K562 (cell line): ENCODE results near the gene SRP54. TPM values are rescaled to one million over a fixed set of nuclear protein-coding genes. Genes with fewer than 3 reads are reported as not detected.
A peak's percentile ranks its signal among the peaks of the same experiment; 100 is the strongest.

ENCODE experiments used
- ATAC-seq: fragments of 200-7000 bp; cut with Tn5 transposase; 3 replicates; pipeline ENCODE4 v1.9.1; 2020; ENCODE audit warnings: moderate library complexity
- Bru-seq: library from RNA; stranded (reverse); fragments of 400-500 nt; gene quantifications from one replicate; lab custom pipeline; 2021; lab: Mats Ljungman, UMichigan
- BruChase-seq, 2 experiments: library from RNA; stranded (reverse); fragments of 400-500 nt; gene quantifications; one replicate each; lab custom pipeline; 2021; lab: Mats Ljungman, UMichigan
- BruUV-seq: library from RNA; stranded (reverse); fragments of 400-500 nt; replicated peaks from 2 replicates; lab custom pipeline; 2021; lab: Mats Ljungman, UMichigan
- CTCF ChIA-PET: fragments of 300-600 bp; formaldehyde crosslinking; extraction: SDS; loops from one replicate; lab custom pipeline; 2021; ENCODE audit warnings: low intra/inter-chr PET ratio; lab: Yijun Ruan, JAX
- POLR2A ChIA-PET: fragments of 300-600, 350-650 bp; sonication (Branson Sonifier 250); formaldehyde crosslinking; extraction: SDS; loops from one replicate; lab custom pipeline; 2021; ENCODE audit warnings: antibody characterized with exemption, inconsistent platforms; lab: Yijun Ruan, JAX
- DNase-seq, 4 experiments: peaks; one replicate each; pipeline versions ENCODE4 v3.0.0 to v3.0.0-alpha.2; 2011 to 2018; ENCODE audit warnings: low spot score in 3 of 4, mixed read lengths in 3 of 4; ENCODE audit errors: extremely low read depth in 1 of 4
- FAIRE-seq: peaks from 2 replicates; lab custom pipeline; 2011; peaks lifted over from hg19 to GRCh38; lab: Jason Lieb, UNC
- H2AFZ ChIP-seq: 2 replicates; pipeline ENCODE4 v1.6.0; 2011; ENCODE audit warnings: low read depth, low read length, control low read depth, inconsistent platforms
- H3K27ac ChIP-seq: fragments of 200-600 bp; 3 replicates; pipeline ENCODE4 v1.8.0; 2011; ENCODE audit warnings: low read depth, mild to moderate bottlenecking, control low read depth, inconsistent platforms, low read length, moderate library complexity, mixed read lengths; ENCODE audit errors: extremely low read depth
- H3K27me3 ChIP-seq, 2 experiments: fragments of 300-600 bp in 1 of 2; 2 replicates in 1 of 2; 3 replicates in 1 of 2; pipeline versions ENCODE4 v1.6.0 to v1.8.0; 2011; ENCODE audit warnings: inconsistent platforms in 2 of 2, low read length in 2 of 2, mild to moderate bottlenecking in 1 of 2, mixed read lengths in 1 of 2, moderate library complexity in 1 of 2; ENCODE audit not compliant: control insufficient read depth in 2 of 2, insufficient read depth in 2 of 2
- H3K36me3 ChIP-seq: fragments of 300-600 bp; 3 replicates; pipeline ENCODE4 v1.8.0; 2011; ENCODE audit warnings: mild to moderate bottlenecking, low read length, inconsistent platforms; ENCODE audit not compliant: control insufficient read depth, insufficient read depth
- H3K4me1 ChIP-seq, 2 experiments: fragments of 200-600 bp in 1 of 2; replicated peaks in 1 of 2; 2 replicates in 1 of 2; 3 replicates in 1 of 2; pipeline versions ENCODE4 v1.5.1 to v1.8.0; 2011; ENCODE audit warnings: inconsistent platforms in 2 of 2, low read length in 2 of 2, mild to moderate bottlenecking in 1 of 2, mixed read lengths in 1 of 2, moderate library complexity in 1 of 2; ENCODE audit not compliant: control insufficient read depth in 2 of 2, insufficient read depth in 2 of 2
- H3K4me2 ChIP-seq: 2 replicates; pipeline ENCODE4 v1.6.1; 2011; ENCODE audit warnings: low read length, control low read depth, inconsistent platforms, mixed read lengths; ENCODE audit not compliant: insufficient read depth
- H3K4me3 ChIP-seq: fragments of 200-600 bp; sonication (generic), shearing (Covaris generic); 2 replicates; pipeline ENCODE4 v1.5.1; 2016; ENCODE audit warnings: control low read depth, inconsistent platforms
- H3K79me2 ChIP-seq: fragments of 200-600 bp; 3 replicates; pipeline ENCODE4 v1.8.0; 2011; ENCODE audit warnings: low read length, inconsistent platforms; ENCODE audit not compliant: control insufficient read depth, insufficient read depth
- H3K9ac ChIP-seq, 2 experiments: 2 replicates each; pipeline versions ENCODE4 v1.6.0 to v1.6.1; 2011; ENCODE audit warnings: low read depth in 2 of 2, low read length in 2 of 2, control low read depth in 1 of 2, inconsistent platforms in 1 of 2, mild to moderate bottlenecking in 1 of 2, mixed read lengths in 1 of 2; ENCODE audit not compliant: insufficient read depth in 1 of 2
- H3K9me1 ChIP-seq: one replicate; pipeline ENCODE4 v1.6.0; 2011; ENCODE audit warnings: inconsistent platforms, mild to moderate bottlenecking, low read length, moderate library complexity; ENCODE audit not compliant: control insufficient read depth, insufficient read depth
- H3K9me3 ChIP-seq: replicated peaks from 2 replicates; pipeline ENCODE4 v1.5.1; 2011; ENCODE audit warnings: low read depth, low read length, inconsistent platforms; ENCODE audit not compliant: control insufficient read depth, insufficient read depth
- H4K20me1 ChIP-seq: replicated peaks from 2 replicates; pipeline ENCODE4 v1.6.1; 2011; ENCODE audit warnings: low read length, inconsistent platforms, mixed read lengths; ENCODE audit not compliant: control insufficient read depth, insufficient read depth
- CCNT2 ChIP-seq: IDR thresholded peaks from 2 replicates; pipeline ENCODE4 v1.6.1; 2011; ENCODE audit warnings: borderline replicate concordance, low read depth, mild to moderate bottlenecking, moderate library complexity, mixed read lengths, low read length; ENCODE audit not compliant: insufficient read length; ENCODE audit errors: extremely low read depth
- GATAD2B ChIP-seq: fragments of 450-650 bp; IDR thresholded peaks from 2 replicates; pipeline ENCODE4 v1.6.1; 2017; ENCODE audit warnings: mild to moderate bottlenecking, borderline replicate concordance
- NFRKB ChIP-seq: fragments of 450-650 bp; IDR thresholded peaks from 2 replicates; pipeline ENCODE4 v1.6.1; 2016; ENCODE audit warnings: low read depth
- STAG1 ChIP-seq: sonication (generic); formaldehyde crosslinking; IDR thresholded peaks from 2 replicates; pipeline ENCODE4 v1.5.0; 2020; ENCODE audit warnings: missing genetic modification reagents, borderline replicate concordance
- TBL1XR1 ChIP-seq, 2 experiments: IDR thresholded peaks; 2 replicates each; pipeline ENCODE4 v1.6.1; 2012; ENCODE audit warnings: improper control_type of control experiment in 2 of 2, low read length in 2 of 2, mild to moderate bottlenecking in 1 of 2
- ZBTB8A ChIP-seq: fragments of 450-650 bp; IDR thresholded peaks from 2 replicates; pipeline ENCODE4 v1.6.1; 2018; ENCODE audit warnings: mild to moderate bottlenecking, moderate library complexity; ENCODE audit not compliant: partially characterized antibody
- WGBS: fragments of 100-300 bp; shearing (Covaris generic); methylation state at CpG from one replicate; pipeline ENCODE4 v1.1.6; 2016; ENCODE audit warnings: low coverage, mixed read lengths; ENCODE audit not compliant: insufficient coverage; ENCODE audit errors: missing lambda C conversion rate; 5-methylcytosine and 5-hydroxymethylcytosine counted together
- in situ Hi-C: fragments of 300-500 bp; cut with MboI; formaldehyde crosslinking; loops from 4 replicates; pipeline ENCODE4 v1.15.0; 2018; ENCODE audit warnings: inconsistent platforms, mixed read lengths
- intact Hi-C: fragments of 100-400 bp; cut with micrococcal nuclease; formaldehyde crosslinking; loops from 2 replicates; pipeline ENCODE4 v1.14.2; 2022
- long read RNA-seq, 3 experiments: library from polyadenylated mRNA in 2 of 3; library from RNA in 1 of 3; unstranded in 2 of 3; stranded (forward) in 1 of 3; transcript quantifications; one replicate each; pipeline ENCODE4 v2.0.0, GENCODE V29; 2019 to 2022
- polyA minus RNA-seq, 3 experiments: library from RNA; depleted of rRNA, polyadenylated mRNA; stranded (reverse); fragments of >200 nt; gene quantifications; 2 replicates each; pipeline ENCODE4 v1.2.3, GENCODE V29; 2011
- polyA plus RNA-seq, 8 experiments: library from polyadenylated mRNA; depleted of rRNA in 4 of 8; stranded (reverse) in 5 of 8; unstranded in 3 of 8; fragments of >200 nt; fragmentation: Nextera tagmentation in 2 of 8; fragmentation: Illumina TruSeq in 1 of 8; extraction: Ambion mirVana in 2 of 8; extraction: Trizol in 1 of 8; gene quantifications; 2 replicates each; pipeline versions ENCODE4 v1.2.1 to v1.2.3, GENCODE V29; 2011 to 2014; ENCODE audit warnings: inconsistent platforms in 1 of 8, missing spikeins in 1 of 8
- total RNA-seq, 7 experiments: library from RNA; depleted of rRNA in 6 of 7; stranded (reverse); fragments of >200 nt in 6 of 7; fragmentation: Illumina TruSeq in 2 of 7; extraction: Trizol in 2 of 7; gene quantifications; 2 replicates each; pipeline versions ENCODE4 v1.2.1 to v1.2.3, GENCODE V29; 2011 to 2021; ENCODE audit warnings: low replicate concordance in 1 of 7
- TF ChIP-seq, protein P1 (sequence below), 3 experiments: fragments of 200-800 bp in 1 of 3; sonication (Bioruptor generic) in 1 of 3; sonication (generic) in 1 of 3; formaldehyde crosslinking in 1 of 3; IDR thresholded peaks; 2 replicates each; pipeline versions ENCODE4 v1.6.1 to v1.8.0; 2016 to 2022; ENCODE audit warnings: mild to moderate bottlenecking in 2 of 3, missing compliant biosample characterization in 2 of 3, missing genetic modification characterization in 2 of 3, missing genetic modification reagents in 1 of 3
- TF ChIP-seq, protein P2 (sequence below): sonication (generic); formaldehyde crosslinking; IDR thresholded peaks from 2 replicates; pipeline ENCODE4 v1.5.0; 2020; ENCODE audit warnings: missing genetic modification reagents
- TF ChIP-seq, protein P3 (sequence below): fragments of 250-450 bp; sonication (Bioruptor Pico); IDR thresholded peaks from 2 replicates; pipeline ENCODE4 v1.8.0; 2021; ENCODE audit warnings: mild to moderate bottlenecking, moderate library complexity

Gene SRP54
- 46.3 and 124 TPM in 2 replicates for total RNA-seq (2011; cell fraction: chromatin; rRNA removed; ENCODE audit: low replicate concordance)
- total RNA-seq (2011; cell fraction: nucleolus; rRNA removed) = 27.2 and 30.0 TPM in 2 replicates
- 47.2 and 66.9 TPM in 2 replicates for total RNA-seq (2011; cell fraction: nucleoplasm; rRNA removed)
- total RNA-seq (2014; rRNA removed) = 46.7 and 51.7 TPM in 2 replicates
- 68.2 and 74.5 TPM in 2 replicates for total RNA-seq (2014; rRNA removed; fragmentation: Illumina TruSeq; extraction: Trizol)
- 59.3 and 62.5 TPM in 2 replicates for total RNA-seq (2015; rRNA removed; fragmentation: Illumina TruSeq; extraction: Trizol)
- 38.7 and 41.6 TPM in 2 replicates for total RNA-seq (2021)
- 28.6 and 31.1 TPM in 2 replicates for polyA plus RNA-seq (2011; rRNA removed)
- polyA plus RNA-seq (2011; cell fraction: cytosol; rRNA removed) = 19.4 and 27.7 TPM in 2 replicates
- polyA plus RNA-seq (2011; cell fraction: nucleus; rRNA removed) = 16.9 and 28.6 TPM in 2 replicates
- polyA plus RNA-seq (2012) = 42.6 and 46.5 TPM in 2 replicates
- 64.7 and 69.8 TPM in 2 replicates for polyA plus RNA-seq (2014; fragmentation: Illumina TruSeq; extraction: Trizol)
- polyA plus RNA-seq (2014; fragmentation: Nextera tagmentation; extraction: Ambion mirVana) = 10 to 100 TPM; 44.1 to 64.5 TPM
- 51.5 and 51.9 TPM in 2 replicates for polyA plus RNA-seq (2014; rRNA removed)
- polyA minus RNA-seq (2011; rRNA and poly(A)+ RNA removed) = 40.3 and 44.1 TPM in 2 replicates
- polyA minus RNA-seq (2011; cell fraction: cytosol; rRNA and poly(A)+ RNA removed) = 14.9 and 19.2 TPM in 2 replicates
- 18.0 and 44.5 TPM in 2 replicates for polyA minus RNA-seq (2011; cell fraction: nucleus; rRNA and poly(A)+ RNA removed)
- Bru-seq, nascent RNA = percentile 73 among the genes with signal in this experiment
- BruChase-seq, experiment 1, labeled RNA remaining after a 2-hour chase = percentile 84 among the genes with signal in this experiment
- percentile 88 among the genes with signal in this experiment for BruChase-seq, experiment 2, labeled RNA remaining after a 6-hour chase
- long read RNA-seq, experiment 1, transcript SRP54-201 (16 exons, 2,279 nt) = major isoform, 241 of 262 reads
- long read RNA-seq, experiment 1, partial matches to known transcripts = 6 of 262 reads
- long read RNA-seq, experiment 1, other reads (novel, unspliced or antisense) = 12 of 262 reads
- long read RNA-seq, experiment 2, transcript SRP54-201 (16 exons, 2,279 nt) = major isoform, 16 of 38 reads
- long read RNA-seq, experiment 2, partial matches to known transcripts = 11 of 38 reads
- long read RNA-seq, experiment 2, other reads (novel, unspliced or antisense) = 11 of 38 reads
- long read RNA-seq, experiment 3, transcript SRP54-201 (16 exons, 2,279 nt) = major isoform, 78 of 91 reads
- long read RNA-seq, experiment 3, partial matches to known transcripts = 9 of 91 reads
- long read RNA-seq, experiment 3, other reads (novel, unspliced or antisense) = 4 of 91 reads

DNA sequence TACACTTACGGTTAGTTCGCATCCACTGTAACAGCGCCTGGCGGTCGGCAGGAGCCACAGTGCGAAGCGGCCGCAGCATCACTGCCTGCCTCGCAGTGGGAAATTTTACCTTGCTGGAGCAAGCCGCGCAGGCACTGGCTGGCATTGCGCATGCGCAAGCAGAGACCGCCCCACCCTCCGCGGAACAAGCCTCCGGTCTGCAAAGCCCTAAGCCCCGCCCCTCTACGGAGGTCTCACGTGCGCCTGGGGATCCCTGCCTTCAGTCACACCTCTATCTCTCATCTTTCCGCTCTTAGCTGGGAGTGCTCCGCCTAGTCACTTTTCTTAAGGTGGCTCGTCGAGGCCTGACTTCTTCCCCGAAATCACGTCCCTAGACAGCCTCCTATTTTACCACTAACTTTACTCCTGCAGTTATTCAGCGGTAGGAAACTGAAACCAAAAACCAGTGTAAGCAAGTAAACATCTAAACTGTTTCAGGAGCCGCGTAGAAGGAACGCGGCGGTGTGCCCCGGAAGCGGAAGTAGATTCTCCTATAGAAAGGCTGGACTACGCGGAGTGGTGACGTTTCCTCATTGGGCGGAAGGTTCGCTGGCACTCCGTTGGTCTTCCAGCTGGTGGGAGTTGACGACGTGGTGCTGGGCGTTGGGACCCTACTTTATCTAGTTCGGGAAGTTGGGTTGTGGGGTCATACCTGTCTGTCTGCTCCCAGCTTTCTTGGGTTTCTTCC is at the start of gene SRP54:
SRP54 (plus strand) TSS at position 572 of the 727 bp plus-strand sequence. CDS start 13,718 bp downstream, outside the sequence.
- Histone ChIP-seq H3K4me1 (peaks cover 4 to 6% of the 10 kb centered on the region in 2 experiments; a peak in 4 of 5 replicates), H3K9me1 (no peaks in the 10 kb centered on the region), H3K9me3 (no peaks in the 10 kb centered on the region), H3K79me2 (peaks cover 79% of the 10 kb centered on the region), H3K4me2 (peak within 1 kb of the TSS; percentile 91), H3K27me3 (no peaks in the 10 kb centered on the region), H2AFZ (peak within 1 kb of the TSS; percentile 98), H4K20me1 (no peaks in the 10 kb centered on the region), H3K9ac (peak within 1 kb of the TSS; percentile 88 to 97), H3K27ac (peak within 1 kb of the TSS; percentile 97), H3K4me3 (peak within 1 kb of the TSS; percentile 59), H3K36me3 (no peaks in the 10 kb centered on the region)
- in situ Hi-C loops (no loop called here), intact Hi-C loops (loop anchor here (1.0 to 10.0 kb wide), 4 partner anchors 63 to 432 kb away; partner anchors contain the start of genes BAZ1A, PPP2R3C and PRORP)
- ChIA-PET CTCF (no interaction called here), POLR2A (interaction anchor here (0.6 to 1.4 kb wide), 12 partner anchors 9 to 767 kb away, joined by 3 to 7 read pairs (median 3); no protein-coding TSS in a partner anchor)
- no TSS peak for BruUV-seq
- under 1% methylated on average over 39 of the region's 45 CpGs for WGBS
- peak; percentile 88 for ATAC-seq
- peak; percentile 94 to 97 (median 96) for DNase-seq
- FAIRE-seq = peak; percentile 97
- TF ChIP-seq STAG1 (CRISPR knock-in tag) (no peak), TBL1XR1 (IDR thresholded peaks at IDR 0.05; ENCODE audit: low read length in 2 of 2) (no peak), ZBTB8A (no peak), GATAD2B (no peak), CCNT2 (peak; percentile 47), NFRKB (peak; percentile 73; the same call in 1 of the 2 replicates)
- TF ChIP-seq, protein P1, sequence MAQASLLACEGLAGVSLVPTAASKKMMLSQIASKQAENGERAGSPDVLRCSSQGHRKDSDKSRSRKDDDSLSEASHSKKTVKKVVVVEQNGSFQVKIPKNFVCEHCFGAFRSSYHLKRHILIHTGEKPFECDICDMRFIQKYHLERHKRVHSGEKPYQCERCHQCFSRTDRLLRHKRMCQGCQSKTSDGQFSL (CRISPR knock-in tag; IDR thresholded peaks at IDR 0.05) = no peak
- TF ChIP-seq, protein P1 (tag; IDR thresholded peaks at IDR 0.05) = no peak
- TF ChIP-seq, protein P2, sequence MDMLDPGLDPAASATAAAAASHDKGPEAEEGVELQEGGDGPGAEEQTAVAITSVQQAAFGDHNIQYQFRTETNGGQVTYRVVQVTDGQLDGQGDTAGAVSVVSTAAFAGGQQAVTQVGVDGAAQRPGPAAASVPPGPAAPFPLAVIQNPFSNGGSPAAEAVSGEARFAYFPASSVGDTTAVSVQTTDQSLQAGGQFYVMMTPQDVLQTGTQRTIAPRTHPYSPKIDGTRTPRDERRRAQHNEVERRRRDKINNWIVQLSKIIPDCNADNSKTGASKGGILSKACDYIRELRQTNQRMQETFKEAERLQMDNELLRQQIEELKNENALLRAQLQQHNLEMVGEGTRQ (CRISPR knock-in tag) = peak; percentile 60
- TF ChIP-seq, protein P3, sequence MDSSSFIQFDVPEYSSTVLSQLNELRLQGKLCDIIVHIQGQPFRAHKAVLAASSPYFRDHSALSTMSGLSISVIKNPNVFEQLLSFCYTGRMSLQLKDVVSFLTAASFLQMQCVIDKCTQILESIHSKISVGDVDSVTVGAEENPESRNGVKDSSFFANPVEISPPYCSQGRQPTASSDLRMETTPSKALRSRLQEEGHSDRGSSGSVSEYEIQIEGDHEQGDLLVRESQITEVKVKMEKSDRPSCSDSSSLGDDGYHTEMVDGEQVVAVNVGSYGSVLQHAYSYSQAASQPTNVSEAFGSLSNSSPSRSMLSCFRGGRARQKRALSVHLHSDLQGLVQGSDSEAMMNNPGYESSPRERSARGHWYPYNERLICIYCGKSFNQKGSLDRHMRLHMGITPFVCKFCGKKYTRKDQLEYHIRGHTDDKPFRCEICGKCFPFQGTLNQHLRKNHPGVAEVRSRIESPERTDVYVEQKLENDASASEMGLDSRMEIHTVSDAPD (CRISPR knock-in tag) = no peak
